T-helper 1 cell (primary cell): ENCODE results near the gene ZNF236.
"Not testable (repeated sequence)": the region's sequence is repeated elsewhere in the genome, so short reads cannot be mapped to it uniquely, and the experiment has no call there.

Experiments used
- DNase-seq, 5 donors: peaks; one replicate each; pipeline ENCODE4 v3.0.0-alpha.2; 2012 to 2020

The ZNF236 gene

GRCh38 chr18:76914314-76914713, 92.0 kb downstream of the ZNF236 start:
- no peak for DNase-seq

DNA sequence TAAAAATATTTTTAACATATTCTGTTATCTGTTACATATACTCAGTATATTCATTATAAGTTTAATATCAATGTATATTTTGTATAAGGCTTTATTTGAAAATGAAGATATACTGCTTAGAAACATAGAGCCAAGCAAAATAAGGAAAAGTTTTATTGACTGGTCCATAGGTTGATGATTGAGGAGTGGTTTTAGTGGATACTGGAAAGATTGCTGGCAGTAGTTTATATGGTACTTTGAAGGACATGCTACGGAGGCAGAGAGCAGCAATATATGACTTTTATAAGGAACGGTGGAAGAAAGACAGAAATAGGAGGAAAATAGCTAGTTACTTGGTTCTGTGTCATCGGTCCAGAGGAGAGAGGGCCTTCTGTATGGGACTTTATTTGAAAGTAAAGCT, 92.4 kb downstream of the ZNF236 start:
- no peak for DNase-seq

DNA sequence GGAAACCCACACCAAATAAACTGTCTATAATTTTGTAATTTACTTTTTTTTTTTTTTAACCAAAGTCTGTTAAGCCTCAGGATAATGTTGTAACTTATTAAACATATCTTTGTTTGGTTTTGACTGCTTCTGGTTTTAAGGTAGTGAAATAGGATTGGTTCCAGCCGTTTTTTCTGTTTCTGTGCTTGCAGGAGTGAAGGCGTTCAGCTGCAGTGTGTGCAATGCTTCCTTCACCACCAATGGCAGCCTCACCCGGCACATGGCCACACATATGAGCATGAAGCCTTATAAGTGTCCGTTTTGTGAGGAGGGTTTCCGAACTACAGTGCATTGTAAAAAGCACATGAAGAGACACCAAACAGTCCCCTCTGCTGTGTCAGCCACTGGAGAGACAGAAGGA, 93.1 kb downstream of the ZNF236 start:
- no peak for DNase-seq

GRCh38 chr18:76920974-76921373, 98.6 kb downstream of the ZNF236 start:
- DNase-seq: no peak

GRCh38 chr18:76922107-76922506, 99.8 kb downstream of the ZNF236 start:
- peak in 3 of 5 donors; percentile 17 to 71 (median 20) for DNase-seq

- no peak for DNase-seq
These were observed 101.2 kb downstream of the ZNF236 start for GRCh38 chr18:76923485-76924085.

DNA sequence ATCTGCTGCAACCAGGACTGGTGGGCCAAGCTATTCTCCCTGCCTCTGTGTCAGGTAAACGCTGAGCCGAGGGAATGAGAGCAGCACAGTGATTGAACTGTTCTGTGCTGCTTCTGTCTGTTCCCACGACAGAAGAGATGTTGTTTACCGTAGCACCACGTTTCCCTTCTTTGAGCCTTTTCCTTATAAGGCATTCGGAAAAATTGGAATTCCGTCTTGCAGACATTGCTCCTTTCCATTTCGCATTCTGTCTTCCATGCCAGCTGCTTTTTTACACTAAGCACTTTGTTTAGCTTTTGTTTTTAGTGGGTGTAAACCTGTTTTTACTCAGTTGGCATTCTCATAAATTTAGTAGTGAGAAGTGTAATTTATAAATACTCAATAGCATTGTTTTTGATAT, 103.1 kb downstream of the ZNF236 start:
- no peak for DNase-seq

- no peak for DNase-seq
These were observed 104.9 kb downstream of the ZNF236 start for GRCh38 chr18:76927223-76927725.

DNA sequence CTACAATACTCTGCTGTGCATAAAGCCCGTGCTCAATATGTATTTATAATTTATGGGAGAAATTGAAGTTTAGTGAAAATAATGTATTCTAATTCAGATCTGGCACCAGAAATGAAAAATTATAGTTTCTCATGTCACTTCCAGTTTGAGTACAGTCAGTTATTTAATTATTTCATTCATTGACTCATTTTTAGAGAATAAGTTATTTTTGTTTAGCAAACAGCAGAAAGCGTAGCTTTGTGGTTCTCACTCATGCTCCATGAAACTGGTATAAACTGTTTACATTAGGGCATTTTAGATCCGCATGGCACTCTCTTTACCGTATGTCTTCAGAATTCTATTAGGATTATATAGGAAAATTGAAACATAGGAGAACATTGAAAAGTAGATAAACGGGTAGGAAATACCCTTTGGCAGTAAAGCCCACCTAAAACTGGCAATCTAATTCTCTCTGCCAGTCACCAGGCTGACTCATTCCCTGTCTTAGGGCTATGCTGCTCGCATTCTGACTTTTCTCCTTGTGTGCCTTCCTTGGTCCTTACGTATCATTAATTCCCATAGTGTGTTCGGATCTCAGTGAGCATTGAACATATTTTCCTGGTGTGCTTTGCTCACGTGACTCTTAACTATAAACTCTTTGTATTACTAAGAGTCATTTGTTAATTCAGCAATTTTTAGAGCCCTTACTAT, 106.0 kb downstream of the ZNF236 start:
- no peak for DNase-seq

DNA sequence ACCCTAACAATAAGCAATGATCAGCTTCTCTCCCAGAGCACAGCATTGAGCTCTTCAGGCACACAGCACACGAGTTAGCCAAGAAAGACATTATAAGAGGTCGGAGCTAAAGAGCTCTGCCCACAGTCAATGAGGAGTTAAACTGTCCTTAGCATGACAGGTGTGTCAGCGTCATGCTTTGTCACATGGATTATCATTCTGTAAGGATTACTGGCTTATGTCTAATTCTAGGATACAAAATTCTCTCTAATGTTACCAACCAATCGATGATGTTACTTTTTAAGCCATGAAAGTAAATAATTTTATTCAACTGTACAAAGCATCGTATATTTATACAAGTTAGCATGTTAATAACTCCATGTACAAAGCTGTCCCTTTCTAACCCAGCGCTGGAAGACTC, 108.8 kb downstream of the ZNF236 start:
- no peak for DNase-seq

DNA sequence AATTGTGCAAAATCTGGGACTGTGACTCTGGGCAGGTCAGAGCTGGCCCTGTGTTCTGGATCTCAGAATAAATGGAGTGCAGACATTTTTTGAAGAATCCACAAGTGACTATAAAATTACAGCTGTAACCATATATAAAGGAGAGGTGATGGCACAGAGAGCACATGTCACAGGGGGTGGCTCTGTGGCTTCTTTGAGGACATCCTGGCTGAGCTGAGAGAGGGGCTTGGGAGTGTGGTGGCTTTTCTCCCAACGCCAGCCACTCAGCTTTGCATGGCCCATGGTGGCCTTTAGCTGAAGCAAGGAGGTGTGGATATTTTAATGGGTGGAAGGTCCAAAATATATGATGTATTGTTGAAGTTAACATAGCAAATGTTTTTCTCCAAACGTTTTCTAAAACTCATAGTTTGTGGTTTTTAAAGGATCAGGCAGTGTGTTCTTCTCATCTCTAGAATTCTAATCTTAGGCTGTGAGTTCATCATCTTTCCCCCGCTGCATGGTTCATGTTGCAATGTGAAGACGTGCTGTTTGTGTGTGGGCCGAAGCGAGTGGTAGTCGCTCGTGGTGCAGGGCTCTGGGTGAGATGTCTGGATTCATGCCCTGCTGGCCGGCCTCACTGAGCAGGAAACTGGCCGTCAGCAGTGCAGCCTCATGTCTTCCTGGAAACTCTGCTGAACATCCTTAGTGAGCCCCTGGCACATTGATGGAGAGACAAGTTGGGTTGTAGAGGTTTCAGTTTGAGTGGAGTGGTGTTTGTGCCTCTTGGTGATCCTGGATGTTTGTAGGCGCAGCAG, 109.9 kb downstream of the ZNF236 start:
- peak in 1 of 5 donors; percentile 27 for DNase-seq

DNA sequence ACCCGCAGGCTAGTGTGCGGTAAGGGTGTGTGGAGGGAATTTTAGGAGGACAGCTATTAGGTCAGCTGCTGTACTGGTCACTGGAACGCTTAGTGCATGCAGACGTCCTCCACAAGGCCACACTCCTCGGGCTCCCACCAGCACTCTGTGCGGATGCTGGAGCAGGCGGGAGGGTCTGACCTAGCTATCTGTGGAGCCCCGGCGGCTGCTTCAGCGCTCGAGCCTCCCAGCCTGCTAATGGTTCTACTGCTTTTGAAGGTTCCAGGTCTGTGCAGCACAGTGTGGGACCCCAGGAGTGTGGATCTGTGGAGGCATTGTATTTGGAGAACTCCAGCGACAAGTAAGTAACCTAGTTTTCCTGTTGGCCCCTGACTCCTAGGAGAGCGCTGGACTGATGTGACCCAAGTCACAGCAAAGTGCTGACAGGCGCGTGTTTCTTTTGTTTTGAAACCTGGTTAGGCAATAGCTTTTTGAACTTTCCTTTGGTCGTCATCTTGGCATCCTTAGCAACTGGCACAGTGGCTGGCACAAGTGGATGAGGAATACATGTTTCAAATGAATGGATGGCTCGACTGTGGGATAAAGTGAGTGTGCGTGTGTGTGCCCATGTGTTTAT, 113.5 kb downstream of the ZNF236 start:
- no peak for DNase-seq

DNA sequence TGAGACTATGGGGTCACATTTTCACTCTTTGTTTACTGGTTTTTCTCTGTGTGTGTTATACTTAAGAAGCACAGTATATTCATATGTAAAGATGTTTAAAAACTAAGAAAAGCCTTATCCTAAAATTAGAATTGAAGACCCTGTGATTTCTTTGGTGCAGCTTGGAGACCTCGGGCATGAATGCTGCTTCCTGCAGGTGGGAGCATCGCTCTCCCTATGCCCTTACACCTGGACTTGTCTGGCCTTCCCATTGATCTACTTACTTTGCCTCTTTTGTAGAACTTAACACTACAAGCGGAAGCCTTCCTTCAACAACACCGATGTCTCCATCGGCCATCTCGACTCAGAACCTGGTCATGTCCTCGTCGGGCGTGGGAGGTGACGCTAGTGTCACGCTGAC, 114.5 kb downstream of the ZNF236 start:
- no peak for DNase-seq

DNA sequence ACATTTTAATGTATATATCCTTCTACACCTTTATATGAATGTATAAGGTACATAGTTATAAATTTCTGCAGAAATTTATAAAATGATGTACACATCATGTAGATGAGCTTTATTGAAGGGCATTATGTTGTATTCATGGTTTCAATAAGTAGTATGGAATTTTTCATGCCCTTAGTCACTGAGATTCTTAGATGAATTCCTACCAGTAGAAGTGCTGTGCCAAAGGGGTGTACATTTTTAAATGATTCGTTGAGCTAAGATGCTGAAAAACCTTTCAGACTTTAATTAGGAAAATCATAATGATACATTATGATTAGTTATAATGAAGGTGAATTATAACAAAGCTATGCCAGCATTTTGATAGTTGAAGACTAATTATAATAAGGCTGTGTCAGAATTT, 115.2 kb downstream of the ZNF236 start:
- DNase-seq: no peak

- DNase-seq: no peak
These were observed 116.3 kb downstream of the ZNF236 start for GRCh38 chr18:76938619-76939018.

DNA sequence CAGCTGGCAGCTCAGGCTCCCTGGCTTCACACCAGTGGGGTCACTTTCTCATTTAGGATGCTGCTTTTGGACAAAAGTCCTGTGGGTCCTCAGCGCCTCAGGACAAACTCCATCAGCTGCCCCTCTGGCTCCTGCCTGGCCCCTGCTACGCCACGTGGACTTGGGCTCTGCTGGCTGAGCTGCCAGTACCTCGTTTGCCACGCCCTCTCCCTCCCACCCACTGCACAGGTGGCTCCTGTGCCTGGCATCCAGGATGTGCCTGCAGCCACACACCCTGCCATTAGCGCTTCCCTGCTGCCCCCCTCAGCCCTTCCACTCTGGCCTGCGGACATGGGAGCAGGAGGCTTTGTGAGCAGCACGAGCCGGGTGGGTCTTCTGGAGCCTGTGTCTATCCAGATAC, 118.9 kb downstream of the ZNF236 start:
- no peak for DNase-seq

- DNase-seq: no peak
These were observed 121.4 kb downstream of the ZNF236 start for GRCh38 chr18:76943542-76944339.

DNA sequence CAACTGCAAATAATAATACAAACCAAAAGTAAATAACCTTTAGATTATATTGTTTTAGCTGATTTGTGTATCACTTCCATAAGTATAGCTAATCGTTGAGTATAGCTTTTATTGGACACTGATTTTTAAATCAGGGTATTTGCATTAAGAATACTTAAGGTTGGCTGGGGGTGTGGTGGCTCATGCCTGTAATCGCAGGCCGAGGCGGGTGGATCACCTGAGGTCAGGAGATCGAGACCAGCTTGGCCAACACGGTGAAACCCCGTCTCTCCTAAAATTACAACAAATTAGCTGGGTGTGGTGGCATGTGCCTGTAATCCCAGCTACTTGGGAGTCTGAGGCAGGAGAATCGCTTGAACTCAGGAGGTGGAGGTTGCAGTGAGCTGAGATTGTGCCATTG, 122.0 kb downstream of the ZNF236 start:
- not testable (repeated sequence) for DNase-seq

DNA sequence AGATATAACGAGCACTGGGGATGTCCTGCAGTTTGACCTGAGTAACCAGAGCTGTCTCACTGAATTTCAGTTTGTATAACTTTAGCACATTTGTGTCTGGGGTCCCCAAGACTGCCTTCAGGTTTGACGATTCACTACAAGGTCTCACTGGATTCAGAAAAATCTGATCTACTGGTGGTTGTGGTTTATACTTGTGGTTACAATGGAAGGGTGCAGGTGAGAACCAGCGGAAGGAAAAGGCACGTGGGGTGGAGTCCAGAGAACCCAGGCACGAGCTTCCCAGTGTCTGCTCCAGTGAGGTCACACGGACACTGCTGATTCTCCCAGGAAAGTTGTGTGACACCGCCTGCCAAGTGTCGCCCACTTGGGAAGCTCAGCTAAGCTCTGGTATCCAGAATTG, 126.0 kb downstream of the ZNF236 start:
- no peak for DNase-seq

DNA sequence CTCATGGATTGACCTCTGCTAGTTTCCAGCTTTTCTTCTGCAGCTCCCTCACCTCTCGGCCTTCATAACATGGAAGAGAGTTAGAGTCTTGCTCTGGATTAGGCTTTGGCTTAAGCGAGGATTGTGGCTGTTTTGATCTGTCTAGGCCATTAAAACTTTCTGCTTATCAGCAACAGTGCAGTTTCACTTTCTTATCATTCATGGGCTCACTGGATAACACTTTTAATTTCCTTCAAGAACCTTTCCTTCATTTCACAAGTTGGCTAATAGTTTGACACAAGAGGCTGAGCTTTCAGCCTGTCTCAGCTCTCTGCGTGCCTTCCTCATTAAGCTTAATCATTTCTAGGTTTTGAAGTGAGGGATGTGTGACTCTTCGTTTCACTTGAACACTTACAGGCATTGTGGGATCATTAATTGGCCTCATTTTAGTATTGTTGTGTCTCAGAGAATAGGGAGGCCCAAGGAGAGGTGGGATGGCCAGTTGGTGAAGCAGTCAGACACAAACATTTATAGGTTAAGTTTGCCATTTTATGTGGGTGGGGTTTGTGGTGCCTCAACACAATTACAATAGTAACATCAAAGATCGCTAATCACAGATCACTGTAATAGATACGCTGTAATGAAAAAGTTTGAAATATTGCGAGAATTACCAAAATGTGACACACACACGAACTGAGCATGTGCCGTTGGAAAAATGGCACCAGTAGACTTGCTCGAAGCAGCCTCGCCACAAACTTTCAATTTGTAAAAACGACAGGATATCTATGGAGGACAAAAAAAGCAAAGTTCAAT, 129.3 kb downstream of the ZNF236 start:
- DNase-seq: no peak

GRCh38 chr18:76952747-76953146, 130.4 kb downstream of the ZNF236 start:
- no peak for DNase-seq

DNA sequence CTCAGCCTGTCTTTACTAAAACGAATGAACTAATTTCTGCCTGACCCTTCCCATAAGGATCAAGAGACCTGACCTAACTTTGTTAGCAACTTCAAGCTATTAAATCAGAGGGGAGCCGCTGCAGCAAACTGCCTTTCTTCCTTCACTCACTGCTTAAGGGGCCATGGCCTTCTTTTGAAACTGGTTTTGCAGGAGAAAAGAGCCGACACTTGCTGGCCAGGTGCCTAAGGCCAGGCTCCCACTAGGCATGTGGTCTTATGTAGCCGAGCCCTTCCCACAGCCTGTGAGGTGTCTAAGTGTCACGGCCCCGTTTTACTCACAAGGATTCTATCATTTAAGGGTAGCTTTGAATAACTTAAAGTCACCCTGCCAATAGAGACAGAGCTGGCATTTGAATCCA, 130.8 kb downstream of the ZNF236 start:
- no peak for DNase-seq
